Measurements from ENCODE around the gene CERS1. TPM values are rescaled to one million over a fixed set of nuclear protein-coding genes. Genes with fewer than 3 reads are reported as not detected.
A peak's percentile ranks its signal among the peaks of the same experiment; 100 is the strongest.

The CERS1 gene
- total RNA-seq, 1 donor from 2014 or later = not detected

GRCh38 chr19:18851673-18852325, 44.2 kb downstream of the CERS1 start:
- Histone ChIP-seq H3K27me3 (ENCODE audit: low read depth) (no peaks in the 10 kb centered on the region), H3K4me1 (peaks cover 44% of the 10 kb centered on the region), H3K9me3 (no peaks in the 10 kb centered on the region), H3K36me3 (peaks cover 89% of the 10 kb centered on the region), H3K27ac (peak overlapping the region; percentile 11), H3K4me3 (no peak overlapping the region)
- peak; percentile 43 for DNase-seq
- TF ChIP-seq CTCF (IDR thresholded peaks at IDR 0.05) = no peak
- intact Hi-C loops (cut with DNase I) = no loop called here
- ATAC-seq = no peak

- Histone ChIP-seq H3K4me1 (peaks cover 53% of the 10 kb centered on the region), H3K27me3 (ENCODE audit: low read depth) (no peaks in the 10 kb centered on the region), H3K36me3 (peaks cover 78% of the 10 kb centered on the region), H3K4me3 (no peak overlapping the region), H3K27ac (peak overlapping the region; percentile 81), H3K9me3 (no peaks in the 10 kb centered on the region)
- ATAC-seq (no peak), DNase-seq (no peak)
- intact Hi-C loops (cut with DNase I) = no loop called here
- TF ChIP-seq CTCF (IDR thresholded peaks at IDR 0.05) = no peak
Measured at GRCh38 chr19:18850471-18851375, 45.2 kb downstream of the CERS1 start.

- peaks cover 70% of the 10 kb centered on the region for H3K36me3 ChIP-seq
- H3K4me1 ChIP-seq = peaks cover 61% of the 10 kb centered on the region
- DNase-seq = no peak
- no peak for ATAC-seq
- intact Hi-C loops (cut with DNase I) = no loop called here
- H3K27ac ChIP-seq = peak overlapping the region; percentile 81
- H3K4me3 ChIP-seq = no peak overlapping the region
- no peaks in the 10 kb centered on the region for H3K27me3 ChIP-seq (ENCODE audit: low read depth)
- no peak for TF ChIP-seq CTCF (IDR thresholded peaks at IDR 0.05)
- H3K9me3 ChIP-seq = no peaks in the 10 kb centered on the region
Measured at GRCh38 chr19:18849838-18850400, 46.0 kb downstream of the CERS1 start.

- Histone ChIP-seq H3K27me3 (ENCODE audit: low read depth) (no peaks in the 10 kb centered on the region), H3K4me1 (peaks cover 67% of the 10 kb centered on the region), H3K9me3 (no peaks in the 10 kb centered on the region), H3K4me3 (peak overlapping the region; percentile 9), H3K36me3 (peaks cover 61% of the 10 kb centered on the region), H3K27ac (peak overlapping the region; percentile 81)
- ATAC-seq (peak; percentile 65 to 83), DNase-seq (peak; percentile 81)
- TF ChIP-seq CTCF (IDR thresholded peaks at IDR 0.05) = no peak
- intact Hi-C loops (cut with DNase I) = no loop called here
Measured at GRCh38 chr19:18848878-18849661, 46.9 kb downstream of the CERS1 start.
